ENCODE results near the gene LRRC45. TPM values are rescaled to one million over a fixed set of nuclear protein-coding genes. Genes with fewer than 3 reads are reported as not detected.

LRRC45 gene
- total RNA-seq, 1 donor, result 22.0 TPM

DNA sequence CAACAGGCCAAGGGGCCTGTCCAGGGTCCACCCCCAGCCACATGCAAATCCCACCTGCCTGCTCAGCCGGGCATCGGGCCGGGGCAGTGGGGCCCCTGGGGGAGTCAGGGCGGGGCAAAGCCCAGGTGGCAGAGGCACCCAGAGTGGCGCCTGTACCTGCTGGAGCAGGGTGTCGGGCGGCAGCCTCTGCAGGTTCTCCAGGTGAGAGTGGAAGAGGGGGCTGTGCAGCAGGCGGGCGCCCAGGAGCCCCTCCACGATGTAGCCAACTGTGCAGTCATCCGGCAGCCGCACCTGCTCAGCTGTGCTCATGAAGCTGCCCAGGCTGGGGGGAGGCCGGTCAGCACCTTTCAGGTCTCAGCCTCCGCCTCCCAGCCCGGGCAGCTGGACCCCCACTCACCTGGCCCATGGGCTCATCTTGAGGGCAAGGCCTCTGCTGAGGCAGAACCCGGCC lies 26.4 kb downstream of the LRRC45 start:
- no peak overlapping the region for H3K4me3 ChIP-seq (ENCODE audit: low read depth, low read length)
- DNase-seq (ENCODE audit: low read depth), result no peak
- TF ChIP-seq, protein P1, sequence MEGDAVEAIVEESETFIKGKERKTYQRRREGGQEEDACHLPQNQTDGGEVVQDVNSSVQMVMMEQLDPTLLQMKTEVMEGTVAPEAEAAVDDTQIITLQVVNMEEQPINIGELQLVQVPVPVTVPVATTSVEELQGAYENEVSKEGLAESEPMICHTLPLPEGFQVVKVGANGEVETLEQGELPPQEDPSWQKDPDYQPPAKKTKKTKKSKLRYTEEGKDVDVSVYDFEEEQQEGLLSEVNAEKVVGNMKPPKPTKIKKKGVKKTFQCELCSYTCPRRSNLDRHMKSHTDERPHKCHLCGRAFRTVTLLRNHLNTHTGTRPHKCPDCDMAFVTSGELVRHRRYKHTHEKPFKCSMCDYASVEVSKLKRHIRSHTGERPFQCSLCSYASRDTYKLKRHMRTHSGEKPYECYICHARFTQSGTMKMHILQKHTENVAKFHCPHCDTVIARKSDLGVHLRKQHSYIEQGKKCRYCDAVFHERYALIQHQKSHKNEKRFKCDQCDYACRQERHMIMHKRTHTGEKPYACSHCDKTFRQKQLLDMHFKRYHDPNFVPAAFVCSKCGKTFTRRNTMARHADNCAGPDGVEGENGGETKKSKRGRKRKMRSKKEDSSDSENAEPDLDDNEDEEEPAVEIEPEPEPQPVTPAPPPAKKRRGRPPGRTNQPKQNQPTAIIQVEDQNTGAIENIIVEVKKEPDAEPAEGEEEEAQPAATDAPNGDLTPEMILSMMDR (IDR thresholded peaks at IDR 0.05; ENCODE audit: insufficient read depth, low read length), result no peak

GRCh38 chr17:82050152-82050760 lies 27.2 kb downstream of the LRRC45 start:
- no peak for DNase-seq (ENCODE audit: low read depth)
- TF ChIP-seq, protein P1 (IDR thresholded peaks at IDR 0.05; ENCODE audit: insufficient read depth, low read length), result no peak
- peak overlapping the region; percentile 80 for H3K4me3 ChIP-seq (ENCODE audit: low read depth, low read length)

GRCh38 chr17:82050761-82051641 lies 27.9 kb downstream of the LRRC45 start:
- peak overlapping the region; percentile 80 for H3K4me3 ChIP-seq (ENCODE audit: low read depth, low read length)
- DNase-seq (ENCODE audit: low read depth), result peak; percentile 19
- TF ChIP-seq, protein P1 (IDR thresholded peaks at IDR 0.05; ENCODE audit: insufficient read depth, low read length), result no peak

DNA sequence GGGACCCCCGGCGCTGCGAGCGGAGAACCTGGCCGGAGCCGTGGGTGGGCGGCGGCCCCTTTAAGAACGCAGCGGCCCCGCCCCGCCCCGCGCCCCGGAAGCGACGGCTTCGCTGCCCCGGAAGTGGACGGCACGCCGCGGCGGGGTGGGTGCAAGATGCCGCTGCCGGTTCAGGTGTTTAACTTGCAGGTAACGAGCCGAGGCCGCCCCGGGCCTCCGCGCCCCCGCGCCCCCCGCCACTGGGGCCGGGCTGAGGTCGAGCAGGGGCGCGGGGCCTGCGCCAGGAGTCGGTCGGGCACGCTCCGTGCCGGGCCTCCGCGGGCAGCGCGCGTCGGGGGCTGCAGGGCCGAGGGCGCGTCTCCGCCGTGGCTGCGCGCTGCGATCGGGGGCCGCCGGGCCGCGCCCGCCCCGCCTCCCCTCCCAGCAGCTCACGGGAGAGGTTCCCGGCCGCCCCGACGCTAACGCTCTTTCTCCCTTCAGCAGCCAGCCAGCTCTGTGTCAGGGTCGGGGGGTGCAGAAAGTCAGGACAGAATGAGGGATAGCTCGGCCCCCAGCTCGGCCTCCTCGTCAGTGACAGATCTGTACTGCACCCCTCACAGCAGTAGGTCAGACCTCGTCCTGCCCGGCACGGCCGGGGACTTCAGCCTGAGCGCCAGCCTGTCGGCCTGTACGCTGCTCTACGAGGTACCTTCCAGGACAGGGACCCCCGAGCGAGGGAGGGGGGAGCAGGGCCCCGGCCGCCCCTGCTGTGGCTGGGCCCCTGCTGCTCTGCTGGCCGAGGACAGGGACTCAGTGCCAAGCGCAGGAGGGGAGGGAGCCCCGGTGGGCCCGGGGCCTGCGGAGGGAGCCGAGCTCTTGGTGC lies 28.9 kb downstream of the LRRC45 start, which contains the start of the genes GPS1 and RFNG:
GPS1 (plus strand) TSS at position 123 of the 862 bp plus-strand sequence; CDS start at position 157, 34 bp downstream.
RFNG (minus strand) TSS at position 36 of the 862 bp plus-strand sequence. CDS start 45 bp downstream, outside the sequence.
- H3K4me3 ChIP-seq (ENCODE audit: low read depth, low read length), result peak within 1 kb of the TSS; percentile 80
- DNase-seq (ENCODE audit: low read depth), result peak; percentile 34
- TF ChIP-seq, protein P1 (IDR thresholded peaks at IDR 0.05; ENCODE audit: insufficient read depth, low read length), result no peak

DNA sequence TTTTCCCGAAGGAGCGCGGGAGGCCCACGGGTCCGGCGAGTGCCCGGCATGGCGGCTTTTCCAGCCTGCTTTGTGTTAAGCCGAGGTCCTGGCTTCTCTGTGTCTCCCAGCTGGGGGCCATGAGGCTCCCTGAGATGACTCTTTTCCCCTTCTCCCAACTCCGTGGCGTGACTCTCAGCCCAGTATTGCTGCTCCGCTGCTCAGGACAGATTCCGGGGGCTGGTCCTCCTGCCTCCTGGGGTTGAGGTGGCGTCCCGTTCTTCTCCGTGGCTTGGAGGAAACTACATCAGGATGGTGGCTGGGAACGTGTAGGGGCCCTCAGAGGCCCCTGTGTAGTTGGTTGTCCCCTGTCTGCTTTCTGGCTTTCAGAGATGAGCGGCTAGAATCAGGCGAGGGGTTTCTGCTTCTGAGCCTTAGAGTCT lies 29.5 kb downstream of the LRRC45 start:
- TF ChIP-seq, protein P1 (IDR thresholded peaks at IDR 0.05; ENCODE audit: insufficient read depth, low read length), result no peak
- no peak for DNase-seq (ENCODE audit: low read depth)
- peak overlapping the region; percentile 80 for H3K4me3 ChIP-seq (ENCODE audit: low read depth, low read length)

GRCh38 chr17:82053130-82053529 lies 30.0 kb downstream of the LRRC45 start:
- no peak for DNase-seq (ENCODE audit: low read depth)
- TF ChIP-seq, protein P1 (IDR thresholded peaks at IDR 0.05; ENCODE audit: insufficient read depth, low read length), result no peak
- peak overlapping the region; percentile 80 for H3K4me3 ChIP-seq (ENCODE audit: low read depth, low read length)

Measured in fibroblast of the aortic adventitia (primary cell).